GM18511 (cell line): ENCODE data around the gene CHRM1.

Experiments used
- ATAC-seq: cut with Tn5 transposase; IDR thresholded peaks from one replicate; pipeline ENCODE4 v1.9.1; 2021; ENCODE audit warnings: mild to moderate bottlenecking, moderate library complexity; ENCODE audit not compliant: unreplicated experiment

CHRM1 gene

GRCh38 chr11:62908468-62909072 lies 12.6 kb downstream of the CHRM1 start:
- ATAC-seq = no peak

- no peak for ATAC-seq
Observed at GRCh38 chr11:62905927-62906531, 15.1 kb downstream of the CHRM1 start.

GRCh38 chr11:62905296-62905695 lies 15.9 kb downstream of the CHRM1 start:
- ATAC-seq = no peak

- ATAC-seq = no peak
Observed at GRCh38 chr11:62902932-62903331, 18.2 kb downstream of the CHRM1 start.

GRCh38 chr11:62898027-62898426 lies 23.1 kb downstream of the CHRM1 start:
- ATAC-seq = no peak

GRCh38 chr11:62897311-62897710 lies 23.9 kb downstream of the CHRM1 start:
- ATAC-seq = no peak

- no peak for ATAC-seq
Observed at GRCh38 chr11:62896049-62896448, 25.1 kb downstream of the CHRM1 start.

GRCh38 chr11:62895501-62895900 lies 25.7 kb downstream of the CHRM1 start:
- no peak for ATAC-seq

- no peak for ATAC-seq
Observed at GRCh38 chr11:62892077-62892922, 28.9 kb downstream of the CHRM1 start.

GRCh38 chr11:62889484-62890437 lies 31.4 kb downstream of the CHRM1 start:
- ATAC-seq = no peak

GRCh38 chr11:62889126-62889483 lies 32.1 kb downstream of the CHRM1 start:
- ATAC-seq = no peak

- ATAC-seq = no peak
Observed at GRCh38 chr11:62888406-62888805, 32.8 kb downstream of the CHRM1 start.

GRCh38 chr11:62885137-62885750 lies 35.9 kb downstream of the CHRM1 start:
- no peak for ATAC-seq

GRCh38 chr11:62883673-62884072 lies 37.5 kb downstream of the CHRM1 start:
- ATAC-seq = no peak

GRCh38 chr11:62882788-62883501 lies 38.2 kb downstream of the CHRM1 start:
- no peak for ATAC-seq

GRCh38 chr11:62882431-62882749 lies 38.8 kb downstream of the CHRM1 start:
- no peak for ATAC-seq

GRCh38 chr11:62881579-62882430 lies 39.4 kb downstream of the CHRM1 start:
- ATAC-seq = peak; percentile 57

- ATAC-seq = peak; percentile 80
Observed at GRCh38 chr11:62880803-62881578, 40.2 kb downstream of the CHRM1 start, which contains the start of gene SLC3A2. SLC3A2 (plus strand) TSS chr11:62880896; CDS start chr11:62881024, 128 bp downstream.
